CD4-positive, alpha-beta T cell treated with Interleukin-15 for 4 hours (primary cell): ENCODE measurements around the gene SBF2.

Experiments
- DNase-seq: peaks from one replicate; pipeline ENCODE4 v3.0.0-alpha.2; 2020; ENCODE audit warnings: low spot score

SBF2 gene

DNA sequence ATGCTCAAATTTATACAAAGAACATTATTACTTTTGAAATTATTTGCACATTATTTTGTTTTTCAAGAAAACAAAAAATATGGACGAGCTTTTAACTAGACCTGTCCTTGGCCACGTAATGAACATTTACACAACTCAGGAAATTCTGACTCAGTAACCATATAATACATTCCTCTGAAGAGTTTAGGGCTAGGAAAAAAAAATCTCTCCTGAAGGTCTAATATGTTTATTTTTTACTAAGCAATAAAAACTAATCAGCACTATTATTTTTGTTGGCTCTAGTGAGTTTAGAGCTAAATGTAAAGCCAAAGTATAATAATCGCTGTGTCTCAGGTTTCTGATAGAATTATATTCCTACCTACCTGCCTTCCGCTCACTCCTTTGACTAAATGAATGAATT, 442.7 kb downstream of the SBF2 start:
- no peak for DNase-seq

GRCh38 chr11:9850224-9850895, 443.7 kb downstream of the SBF2 start:
- no peak for DNase-seq

- no peak for DNase-seq
These were observed 444.6 kb downstream of the SBF2 start for GRCh38 chr11:9849389-9849788.

GRCh38 chr11:9847636-9848035, 446.4 kb downstream of the SBF2 start:
- DNase-seq = no peak

DNA sequence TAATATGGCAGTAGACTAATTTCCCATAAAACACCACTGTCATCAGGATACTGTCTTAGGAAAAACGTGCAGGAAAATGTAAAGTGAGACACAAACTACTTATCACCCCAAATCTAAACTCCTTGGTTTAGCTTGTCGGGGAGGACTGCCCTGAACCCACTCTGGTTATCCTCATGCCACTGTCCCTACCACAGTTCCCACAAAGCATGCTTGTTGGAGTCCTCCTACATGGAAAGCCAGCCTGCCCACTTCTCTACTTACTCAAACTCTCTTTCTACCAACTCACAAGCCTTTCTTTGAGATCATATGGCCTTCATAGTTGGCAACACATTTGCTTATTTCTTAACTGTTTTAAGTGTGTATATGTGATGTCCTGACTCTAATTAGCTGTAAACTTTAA, 451.1 kb downstream of the SBF2 start:
- no peak for DNase-seq

DNA sequence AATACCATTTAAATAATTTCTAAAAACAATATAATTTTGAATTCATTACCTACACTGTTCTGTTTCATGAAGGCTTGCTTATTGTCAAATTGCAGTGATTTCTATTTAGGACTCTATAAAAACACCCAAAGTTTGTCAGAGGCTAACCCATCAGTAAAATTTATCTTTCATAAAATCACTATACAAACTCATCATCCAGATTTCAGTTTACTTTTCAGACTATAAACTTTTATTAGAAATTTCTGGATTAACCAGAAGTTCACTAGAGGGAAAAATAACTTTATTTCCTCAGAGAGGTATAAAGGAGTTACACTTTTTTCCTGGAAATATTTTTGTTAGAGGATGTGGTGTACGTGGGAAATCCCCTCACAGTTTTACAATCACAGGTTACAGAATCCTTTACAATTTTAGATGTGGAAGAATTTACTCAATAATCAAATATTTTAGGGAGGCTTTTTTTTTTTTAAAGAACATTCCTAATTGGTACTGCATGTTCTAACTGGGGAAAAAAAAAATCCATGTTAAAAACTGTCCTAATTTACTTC, 453.5 kb downstream of the SBF2 start:
- peak; percentile 44 for DNase-seq

GRCh38 chr11:9839550-9839949, 454.5 kb downstream of the SBF2 start:
- peak; percentile 9 for DNase-seq

- DNase-seq = no peak
These were observed 455.1 kb downstream of the SBF2 start for GRCh38 chr11:9838961-9839360.

- no peak for DNase-seq
These were observed 455.8 kb downstream of the SBF2 start for GRCh38 chr11:9838229-9838628.

DNA sequence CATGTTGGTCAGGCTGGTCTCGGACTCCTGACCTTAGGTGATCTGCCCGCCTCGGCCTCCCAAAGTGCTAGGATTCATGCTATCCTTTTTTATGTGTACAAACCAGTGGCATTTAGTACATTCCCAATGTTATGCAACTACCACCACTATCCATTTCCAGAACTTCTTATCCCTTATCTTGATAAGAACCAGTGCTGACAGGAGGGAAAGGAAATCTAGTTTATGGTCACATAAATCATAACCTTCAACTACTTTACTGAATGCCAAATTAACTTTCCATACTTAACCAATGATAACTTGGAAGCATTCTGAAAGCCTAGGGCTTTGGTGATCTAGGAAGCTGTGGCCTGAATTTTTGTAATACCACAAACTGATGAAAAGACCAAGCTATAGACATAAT, 459.7 kb downstream of the SBF2 start:
- DNase-seq = no peak

DNA sequence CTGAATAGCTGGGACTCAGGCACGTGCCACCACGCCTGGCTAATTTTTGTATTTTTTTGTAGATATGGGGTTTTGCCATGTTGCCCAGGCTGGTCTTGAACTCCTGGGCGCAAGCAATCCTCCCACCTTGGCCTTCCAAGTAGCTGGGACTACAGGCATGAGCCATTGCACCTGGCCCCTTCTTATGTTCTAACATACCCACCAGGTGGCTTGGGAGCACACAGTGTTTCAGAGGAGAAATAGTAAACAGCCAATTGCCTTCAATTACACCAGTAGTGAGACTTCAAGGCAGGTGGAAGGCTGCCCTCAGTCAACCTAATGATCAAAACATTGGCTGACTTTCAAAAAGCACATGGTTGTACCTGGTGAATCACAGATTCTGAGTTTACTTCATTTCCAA, 462.9 kb downstream of the SBF2 start:
- DNase-seq = no peak

DNA sequence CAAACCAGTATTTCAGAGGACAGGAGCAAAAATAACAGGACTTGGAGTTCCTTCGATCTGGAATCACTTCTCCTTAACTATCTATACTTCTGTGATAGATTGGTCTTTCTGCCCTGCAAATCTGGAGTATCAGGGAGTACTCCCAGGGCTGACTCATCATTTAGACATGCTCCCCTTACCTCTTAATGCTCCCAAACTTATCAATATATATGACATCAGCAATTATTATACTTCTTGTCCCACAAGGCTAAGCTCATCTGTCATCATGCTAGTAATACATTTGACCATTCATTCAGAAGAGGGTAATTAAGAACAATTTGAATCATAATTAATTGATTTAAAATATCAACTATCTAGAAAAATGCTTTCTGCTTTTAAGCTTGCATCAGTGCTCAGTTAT, 466.3 kb downstream of the SBF2 start:
- DNase-seq = no peak

- DNase-seq = no peak
These were observed 467.6 kb downstream of the SBF2 start for GRCh38 chr11:9826390-9826789.

GRCh38 chr11:9825895-9826294, 468.1 kb downstream of the SBF2 start:
- DNase-seq = no peak

DNA sequence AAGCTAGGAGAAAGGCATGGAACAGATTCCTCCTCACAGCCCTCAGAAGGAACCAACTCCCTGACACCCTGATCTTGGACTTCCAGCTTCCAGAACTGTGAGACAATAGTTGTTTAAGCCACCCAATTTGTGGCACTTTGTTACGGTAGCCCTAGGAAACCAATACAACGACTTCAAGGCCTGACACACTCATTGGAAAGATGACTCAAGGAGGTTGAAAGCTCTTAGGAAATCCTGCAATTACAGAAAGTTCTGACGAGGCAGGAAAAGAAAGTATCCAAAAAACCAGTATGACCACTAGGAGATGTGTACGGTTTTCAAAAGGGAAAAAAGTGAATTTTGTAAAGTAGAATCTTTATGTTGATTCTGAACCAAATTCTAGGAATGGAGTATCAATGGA, 468.7 kb downstream of the SBF2 start:
- no peak for DNase-seq

DNA sequence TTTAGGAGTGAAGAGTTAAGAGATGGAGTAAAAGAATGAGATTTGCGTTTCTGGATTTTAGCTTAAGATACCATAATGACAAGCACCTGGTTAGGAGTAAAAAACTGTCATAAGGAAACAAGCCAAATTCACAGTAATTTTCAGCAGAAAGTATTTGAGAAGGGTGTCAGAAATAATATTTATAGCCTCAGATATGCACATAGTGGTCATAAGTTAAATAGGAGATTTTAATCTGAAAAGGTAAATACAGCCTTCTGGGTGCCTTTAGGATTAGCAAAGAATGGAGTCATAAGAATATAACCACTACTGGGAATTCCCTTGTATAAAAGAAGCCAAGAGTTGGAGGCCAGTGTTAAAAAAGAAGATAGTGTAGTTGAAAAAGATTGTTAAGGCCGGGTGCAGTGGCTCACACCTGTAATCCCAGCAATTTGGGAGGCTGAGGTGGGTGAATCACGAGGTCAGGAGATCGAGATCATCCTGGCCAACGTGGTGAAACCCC, 470.1 kb downstream of the SBF2 start:
- no peak for DNase-seq

DNA sequence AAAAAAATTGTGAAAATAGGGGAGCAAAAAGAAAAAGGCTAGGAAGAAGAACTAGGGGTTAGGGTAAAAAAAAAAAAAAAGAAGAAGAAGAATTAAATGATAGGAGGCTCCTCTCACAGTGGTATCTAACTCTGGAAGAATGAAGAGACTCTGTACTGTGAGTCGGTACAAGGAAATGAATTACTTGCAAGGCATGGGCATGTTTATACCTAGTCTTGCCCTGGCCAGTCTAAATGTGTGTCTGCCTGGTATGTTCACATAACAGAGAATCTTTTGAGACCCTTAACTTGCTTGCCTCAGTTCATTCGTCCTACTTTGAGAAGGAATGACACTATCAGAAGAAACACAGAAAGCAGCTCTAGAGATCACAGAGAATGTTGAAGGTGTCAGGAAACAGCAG, 470.6 kb downstream of the SBF2 start:
- no peak for DNase-seq

- no peak for DNase-seq
These were observed 472.8 kb downstream of the SBF2 start for GRCh38 chr11:9821008-9821752.

GRCh38 chr11:9820260-9820659, 473.8 kb downstream of the SBF2 start:
- no peak for DNase-seq

GRCh38 chr11:9817191-9817590, 476.8 kb downstream of the SBF2 start:
- no peak for DNase-seq

DNA sequence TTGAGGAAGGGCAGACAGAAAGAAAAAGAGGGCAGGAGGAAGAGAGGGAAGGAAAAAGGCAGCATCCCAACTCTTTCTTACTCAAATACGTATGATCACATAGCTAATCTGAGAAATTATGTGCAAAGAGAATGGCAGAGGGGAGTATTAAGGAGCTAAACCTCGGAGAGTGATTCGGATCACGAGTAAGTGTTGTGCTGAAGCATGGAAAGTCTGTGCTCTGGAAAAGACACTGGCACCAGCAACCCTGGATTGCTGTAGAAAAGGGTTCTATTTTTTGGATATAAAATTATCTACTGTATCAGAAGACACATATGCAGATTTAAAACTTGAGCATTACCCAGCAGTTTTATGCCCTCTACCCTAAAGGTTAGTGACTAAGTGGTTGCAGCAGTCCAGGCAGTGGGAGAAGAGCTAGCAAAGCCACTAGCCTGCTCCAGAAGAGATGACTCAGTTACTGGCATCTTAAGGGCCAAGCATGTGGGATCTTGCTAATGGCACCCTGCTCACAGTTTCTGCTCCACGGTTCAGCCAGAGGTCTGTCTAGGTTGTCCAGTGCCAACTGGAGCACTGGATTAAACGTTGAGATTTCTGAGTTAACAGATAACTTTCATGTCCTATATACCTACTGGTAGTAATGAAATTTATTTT, 478.4 kb downstream of the SBF2 start:
- no peak for DNase-seq

GRCh38 chr11:9814108-9814507, 479.9 kb downstream of the SBF2 start:
- no peak for DNase-seq

GRCh38 chr11:9808943-9809342, 485.1 kb downstream of the SBF2 start:
- DNase-seq = no peak
